ENCODE data around the gene CERS5. TPM values are rescaled to one million over a fixed set of nuclear protein-coding genes. Genes with fewer than 3 reads are reported as not detected.
"Not testable (repeated sequence)": the region's sequence is repeated elsewhere in the genome, so short reads cannot be mapped to it uniquely, and the experiment has no call there.

Gene CERS5
- total RNA-seq, 1 experiment from 2014 or later = 56.0 TPM

GRCh38 chr12:50188241-50188781 lies 21.1 kb upstream of the CERS5 start:
- no peak for DNase-seq (ENCODE audit: low spot score)
- in situ Hi-C loops (cut with HindIII; ENCODE audit: low sequenced_read_pairs) = no loop called here

DNA sequence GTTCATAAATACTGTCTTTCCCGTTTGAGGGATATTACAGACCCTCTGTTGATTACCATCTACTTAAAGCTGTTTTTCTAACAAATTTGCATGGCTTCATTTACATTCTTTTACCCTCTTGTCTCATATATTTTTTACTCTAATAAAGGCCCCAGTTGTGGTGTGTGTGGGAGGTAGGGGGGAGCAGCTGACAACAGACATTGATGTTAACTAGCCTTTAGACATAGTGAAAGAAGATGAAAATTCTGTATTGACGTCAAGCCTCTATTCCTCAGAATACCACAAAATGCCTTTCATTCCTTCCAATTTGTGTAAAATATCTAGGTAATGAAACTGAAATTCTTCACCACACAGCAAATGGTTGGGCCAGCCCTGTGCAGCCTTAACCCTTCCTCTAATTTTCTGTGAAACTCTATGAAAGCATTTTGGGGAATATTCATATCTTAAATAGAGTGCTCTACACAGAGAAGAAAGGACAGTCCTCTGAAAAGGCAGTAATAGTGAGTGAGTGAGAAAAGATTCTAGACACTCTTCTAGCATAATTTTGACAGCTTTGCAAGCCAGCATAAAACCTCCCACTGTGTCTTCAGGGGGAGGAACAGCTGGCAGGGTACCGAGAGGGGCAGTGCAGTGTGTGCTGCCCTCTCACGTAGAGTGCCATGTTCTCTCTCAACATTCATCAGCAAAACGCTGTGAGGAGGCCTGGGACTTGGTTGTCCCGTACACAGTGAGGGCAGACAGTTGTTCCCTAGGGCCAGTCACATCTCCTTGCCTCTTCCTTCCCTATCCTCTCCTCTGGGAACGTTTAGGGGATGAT lies 20.1 kb upstream of the CERS5 start:
- in situ Hi-C loops (cut with HindIII; ENCODE audit: low sequenced_read_pairs) = no loop called here
- DNase-seq (ENCODE audit: low spot score) = no peak

DNA sequence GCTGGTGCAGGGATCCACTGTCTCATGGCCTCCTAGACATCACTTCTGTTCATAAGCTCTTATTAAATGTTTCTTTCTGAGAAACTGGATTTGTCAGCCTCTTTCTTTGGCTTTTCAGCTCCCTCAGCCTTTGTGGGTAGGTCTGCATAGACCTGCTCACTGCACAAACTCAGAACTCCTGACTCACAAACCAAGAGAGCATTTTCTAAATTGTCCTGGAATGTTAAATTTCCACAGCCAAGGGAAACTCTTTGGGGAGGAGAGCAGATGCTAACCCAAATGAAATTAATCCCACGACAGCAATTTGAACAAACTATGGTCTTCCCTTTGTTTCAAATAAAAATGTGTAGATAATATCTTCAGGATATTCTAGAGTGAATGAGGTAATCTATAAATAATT lies 19.5 kb upstream of the CERS5 start:
- in situ Hi-C loops (cut with HindIII; ENCODE audit: low sequenced_read_pairs) = no loop called here

GRCh38 chr12:50185970-50186663 lies 18.9 kb upstream of the CERS5 start:
- DNase-seq (ENCODE audit: low spot score) = no peak
- in situ Hi-C loops (cut with HindIII; ENCODE audit: low sequenced_read_pairs) = no loop called here

More for the DNA sequence above, 19.5 kb upstream of the CERS5 start:
- DNase-seq (ENCODE audit: low spot score) = no peak

- in situ Hi-C loops (cut with HindIII; ENCODE audit: low sequenced_read_pairs) = no loop called here
- DNase-seq (ENCODE audit: low spot score) = no peak
Measured at GRCh38 chr12:50185301-50185895, 18.2 kb upstream of the CERS5 start.

DNA sequence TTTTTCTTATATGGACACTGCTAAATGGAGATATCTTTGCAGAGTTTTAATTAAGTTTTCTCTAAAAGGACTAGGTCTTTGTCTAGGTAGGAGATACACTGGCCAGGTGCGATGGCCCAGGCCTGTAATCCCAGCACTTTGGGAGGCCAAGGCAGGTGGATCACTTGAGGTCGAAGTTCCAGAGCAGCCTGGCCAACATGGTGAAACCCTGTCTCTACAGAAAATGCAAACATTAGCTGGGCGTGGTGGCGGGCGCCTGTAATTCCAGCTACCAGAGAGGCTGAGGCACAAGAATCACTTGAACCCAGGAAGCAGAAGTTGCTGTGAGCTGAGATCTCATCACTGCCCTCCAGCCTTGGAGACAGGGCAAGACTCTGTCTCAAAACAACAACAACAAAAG lies 17.1 kb upstream of the CERS5 start:
- no peak for DNase-seq (ENCODE audit: low spot score)
- in situ Hi-C loops (cut with HindIII; ENCODE audit: low sequenced_read_pairs) = no loop called here

GRCh38 chr12:50182461-50182860 lies 15.3 kb upstream of the CERS5 start:
- DNase-seq (ENCODE audit: low spot score) = no peak
- in situ Hi-C loops (cut with HindIII; ENCODE audit: low sequenced_read_pairs) = no loop called here

DNA sequence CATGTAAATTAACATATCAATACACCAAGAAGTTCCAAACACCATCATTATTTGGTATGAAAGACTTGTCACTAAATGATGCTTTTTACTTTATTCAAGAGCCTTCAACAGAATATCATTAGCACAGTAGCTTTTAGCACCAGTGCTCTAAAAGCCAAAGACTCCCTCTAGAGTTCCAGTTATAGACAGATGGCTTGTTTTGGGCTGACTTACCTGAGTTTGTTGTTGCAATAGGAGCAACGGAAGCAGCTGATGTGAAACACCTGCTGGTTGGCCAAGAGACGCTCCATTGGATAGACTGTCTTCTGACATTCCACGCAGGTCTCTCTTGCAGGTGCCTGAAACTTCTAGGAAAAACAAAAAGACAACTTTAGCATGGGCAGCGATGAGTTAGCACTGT lies 14.5 kb upstream of the CERS5 start:
- DNase-seq (ENCODE audit: low spot score) = peak; percentile 73
- in situ Hi-C loops (cut with HindIII; ENCODE audit: low sequenced_read_pairs) = no loop called here

DNA sequence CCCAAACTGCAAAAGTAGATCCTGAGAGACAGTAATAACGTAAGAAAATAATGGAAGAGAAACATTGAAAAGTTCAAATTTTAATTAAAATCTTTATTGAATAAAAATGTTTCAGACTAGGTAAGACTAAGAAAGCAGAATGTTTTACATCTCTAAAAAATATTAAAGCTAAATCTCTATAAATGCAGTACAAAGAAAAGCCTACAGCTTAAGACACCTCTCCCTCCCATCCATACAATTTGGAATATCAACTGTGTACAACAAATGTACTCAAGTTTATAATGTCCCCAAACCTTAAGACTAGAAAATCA lies 8.5 kb upstream of the CERS5 start:
- no peak for DNase-seq (ENCODE audit: low spot score)
- in situ Hi-C loops (cut with HindIII; ENCODE audit: low sequenced_read_pairs) = no loop called here

DNA sequence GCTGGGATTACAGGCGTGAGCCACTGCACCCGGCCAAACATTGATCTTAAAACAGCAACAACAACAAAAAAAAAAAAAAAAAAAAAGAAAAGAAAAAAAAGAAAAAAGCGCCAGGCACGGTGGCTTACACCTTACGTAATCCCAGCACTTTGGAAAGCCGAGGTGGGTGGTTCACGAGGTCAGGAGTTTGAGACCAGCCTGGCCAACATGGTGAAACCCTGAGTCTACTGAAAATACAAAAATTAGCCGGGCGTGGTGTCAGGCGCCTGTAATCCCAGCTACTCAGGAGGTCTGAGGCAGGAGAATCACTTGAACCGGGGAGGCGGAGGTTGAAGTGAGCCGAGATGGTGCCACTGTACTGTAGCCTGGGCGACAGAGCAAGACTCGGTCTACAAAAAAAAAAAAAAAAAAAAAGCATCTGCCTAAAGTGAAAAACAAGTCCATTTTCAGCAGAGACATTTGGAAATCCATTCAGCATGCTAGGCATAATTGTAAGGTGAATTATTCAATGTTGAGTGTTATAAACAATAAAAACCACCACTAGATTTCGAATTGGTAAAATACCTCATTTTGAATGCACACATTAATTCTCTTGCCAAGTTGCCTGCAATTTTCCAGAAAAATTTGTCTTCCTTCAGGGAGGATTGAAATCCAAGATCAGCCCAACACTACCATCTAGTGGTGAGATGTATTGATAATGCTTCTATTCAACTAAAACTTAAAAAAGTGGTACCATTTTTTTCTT lies 8.0 kb upstream of the CERS5 start:
- in situ Hi-C loops (cut with HindIII; ENCODE audit: low sequenced_read_pairs) = no loop called here
- peak; percentile 84 for DNase-seq (ENCODE audit: low spot score)

- in situ Hi-C loops (cut with HindIII; ENCODE audit: low sequenced_read_pairs) = no loop called here
- no peak for DNase-seq (ENCODE audit: low spot score)
Measured at GRCh38 chr12:50166799-50167048, 445 bp downstream of the CERS5 start.

- in situ Hi-C loops (cut with HindIII; ENCODE audit: low sequenced_read_pairs) = no loop called here
- DNase-seq (ENCODE audit: low spot score) = no peak
Measured at GRCh38 chr12:50164963-50165362, 2.2 kb downstream of the CERS5 start.

- in situ Hi-C loops (cut with HindIII; ENCODE audit: low sequenced_read_pairs) = no loop called here
- DNase-seq (ENCODE audit: low spot score) = no peak
Measured at GRCh38 chr12:50162230-50162629, 4.9 kb downstream of the CERS5 start.

- no peak for DNase-seq (ENCODE audit: low spot score)
- in situ Hi-C loops (cut with HindIII; ENCODE audit: low sequenced_read_pairs) = no loop called here
Measured at GRCh38 chr12:50160643-50161042, 6.5 kb downstream of the CERS5 start.

- no peak for DNase-seq (ENCODE audit: low spot score)
- in situ Hi-C loops (cut with HindIII; ENCODE audit: low sequenced_read_pairs) = no loop called here
Measured at GRCh38 chr12:50157259-50157658, 9.9 kb downstream of the CERS5 start.

DNA sequence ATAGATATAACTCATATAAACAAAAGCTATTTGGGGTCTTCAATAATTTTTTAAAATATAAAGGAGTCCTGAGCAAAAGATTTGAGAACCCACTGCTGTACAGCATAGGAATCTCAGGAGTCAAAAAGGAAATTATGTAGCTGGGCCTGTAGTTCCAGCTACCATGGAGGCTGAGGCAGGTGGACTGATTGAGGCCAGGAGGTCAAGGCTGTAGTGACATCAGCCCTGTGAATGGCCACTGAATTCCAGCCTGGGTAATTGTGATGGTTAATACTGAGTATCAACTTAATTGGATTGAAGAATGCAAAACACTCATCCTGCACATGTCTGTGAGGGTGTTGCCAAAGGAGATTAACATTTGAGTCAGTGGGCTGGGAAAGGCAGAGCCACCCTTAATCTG lies 10.5 kb downstream of the CERS5 start:
- in situ Hi-C loops (cut with HindIII; ENCODE audit: low sequenced_read_pairs) = no loop called here
- DNase-seq (ENCODE audit: low spot score) = no peak

- DNase-seq (ENCODE audit: low spot score); in situ Hi-C loops (cut with HindIII; ENCODE audit: low sequenced_read_pairs): not testable (repeated sequence)
Measured at GRCh38 chr12:50154947-50155346, 12.2 kb downstream of the CERS5 start.

DNA sequence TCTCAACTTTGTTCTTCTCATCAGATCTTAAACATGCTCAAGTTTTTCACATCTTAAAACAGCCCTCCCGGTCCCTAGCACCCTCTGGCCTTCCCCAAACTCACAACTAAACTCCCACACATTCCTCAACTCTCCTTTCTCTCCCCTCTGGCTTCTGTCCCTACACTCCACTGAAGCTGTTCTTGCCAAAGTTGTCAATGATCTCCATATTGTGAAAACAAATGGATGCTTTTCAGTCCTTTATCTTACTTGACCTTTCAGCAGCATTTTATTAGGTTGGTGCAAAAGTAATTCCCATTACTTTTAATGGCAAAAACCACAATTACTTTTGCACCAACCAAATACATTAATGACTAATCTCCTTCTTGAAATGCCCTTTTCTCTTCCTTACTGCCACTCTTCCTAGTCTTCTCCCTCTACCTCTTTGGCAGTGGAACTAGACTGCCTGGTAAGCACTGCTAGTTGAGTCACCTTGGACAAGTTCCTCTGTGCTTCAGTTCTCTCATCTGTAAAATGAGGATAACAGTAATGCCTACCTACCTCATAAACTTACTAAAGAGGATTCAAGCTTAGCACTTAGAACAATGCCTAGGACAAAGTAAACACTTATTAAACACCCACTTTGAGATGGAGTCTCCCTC lies 16.0 kb downstream of the CERS5 start:
- in situ Hi-C loops (cut with HindIII; ENCODE audit: low sequenced_read_pairs) = no loop called here
- no peak for DNase-seq (ENCODE audit: low spot score)

GRCh38 chr12:50149311-50149710 lies 17.9 kb downstream of the CERS5 start:
- DNase-seq (ENCODE audit: low spot score) = no peak
- in situ Hi-C loops (cut with HindIII; ENCODE audit: low sequenced_read_pairs) = no loop called here

Data from G401 (cell line).